GM18508 (cell line): Measurements from ENCODE around the gene MRPL17.
"Not testable (repeated sequence)": the region's sequence is repeated elsewhere in the genome, so short reads cannot be mapped to it uniquely, and the experiment has no call there.

Experiments used
- ATAC-seq: cut with Tn5 transposase; IDR thresholded peaks from one replicate; pipeline ENCODE4 v1.9.1; 2021; ENCODE audit warnings: moderate number of reproducible peaks; ENCODE audit not compliant: insufficient read depth, unreplicated experiment

Gene MRPL17

DNA sequence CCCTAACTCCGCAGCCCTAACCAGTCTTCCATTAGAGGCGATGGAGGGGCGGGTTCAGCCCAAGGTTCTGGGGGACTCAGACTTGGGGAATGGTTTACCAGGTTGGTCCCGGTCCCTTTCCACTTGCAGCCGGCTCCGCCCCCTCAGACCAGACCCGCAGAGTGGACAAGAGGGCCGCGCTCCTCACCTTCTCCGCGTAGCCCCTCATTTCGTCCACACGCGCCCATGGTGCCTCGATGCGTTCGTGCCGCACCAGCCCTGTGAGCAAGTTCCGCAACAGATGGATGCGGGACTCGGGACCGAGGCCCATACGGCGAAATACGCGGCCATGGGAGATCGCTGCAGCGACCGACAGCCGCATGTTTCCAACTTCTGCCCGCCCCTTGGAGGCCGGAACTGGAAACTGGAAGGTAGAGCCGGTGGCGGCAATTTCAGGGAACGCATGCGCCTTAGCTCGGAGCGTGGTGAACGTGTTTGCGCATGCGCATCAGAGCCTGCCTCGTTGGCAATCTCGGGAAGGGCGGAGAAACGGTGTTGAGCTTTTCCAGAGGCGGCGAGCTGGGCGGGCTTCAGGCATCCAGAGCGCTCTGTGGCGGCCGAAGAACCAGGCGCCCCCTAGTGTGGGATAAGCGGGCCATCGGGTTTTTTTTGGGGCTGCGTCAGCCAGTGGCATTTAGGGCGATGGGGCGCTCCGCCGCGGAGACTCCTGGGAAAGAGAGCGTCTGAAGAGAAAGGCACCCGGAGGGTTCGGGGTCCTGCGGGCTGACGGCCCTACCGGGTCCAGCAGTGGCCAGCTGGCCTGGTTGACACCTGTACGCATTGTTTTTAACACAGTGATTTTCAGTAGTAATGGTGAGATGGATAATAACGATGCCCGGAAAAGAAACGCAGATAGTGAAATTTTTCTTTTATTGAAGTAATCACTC, at the start of gene MRPL17:
Gene MRPL17, minus strand, starts transcription at position 405 of the 926 bp plus-strand sequence. Its CDS starts 44 bp downstream, at position 361.
- peak; percentile 82 for ATAC-seq

DNA sequence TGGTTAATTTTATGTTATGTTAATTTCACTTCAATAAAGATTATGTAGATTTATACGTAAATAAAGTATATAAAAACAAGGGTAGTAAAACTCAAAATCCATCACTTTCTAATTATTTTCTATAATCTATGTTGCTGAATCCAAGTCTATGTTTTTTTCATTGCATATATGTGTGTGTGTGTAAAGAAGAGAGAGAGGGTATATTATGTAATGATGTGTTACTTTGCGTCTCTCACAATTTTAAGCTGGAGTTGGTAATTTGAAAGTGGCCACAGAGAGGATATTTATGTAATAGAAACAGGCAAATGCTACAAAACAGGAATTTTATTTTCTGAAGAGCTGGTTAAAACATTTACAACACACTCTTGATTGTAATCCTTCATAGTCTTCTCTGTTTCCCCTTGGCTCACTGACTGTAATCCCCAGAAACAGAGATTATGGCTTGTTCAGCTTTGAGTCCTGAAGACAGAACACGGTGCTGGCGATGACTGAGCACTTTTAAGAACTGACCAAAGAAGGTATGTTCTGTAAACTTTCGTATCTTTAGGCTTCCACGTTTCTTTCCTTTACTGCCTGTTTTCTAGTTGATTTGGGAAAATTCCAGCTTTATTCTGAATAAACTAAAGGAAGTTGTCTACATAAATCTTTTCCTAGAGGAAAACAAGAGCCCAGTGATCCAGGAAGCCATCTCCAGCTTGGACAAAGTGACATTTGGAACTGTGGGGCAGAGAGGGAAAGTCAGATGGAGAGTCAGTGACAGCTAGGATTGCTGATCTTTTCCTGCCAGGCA, 45.0 kb upstream of the MRPL17 start:
- no peak for ATAC-seq

DNA sequence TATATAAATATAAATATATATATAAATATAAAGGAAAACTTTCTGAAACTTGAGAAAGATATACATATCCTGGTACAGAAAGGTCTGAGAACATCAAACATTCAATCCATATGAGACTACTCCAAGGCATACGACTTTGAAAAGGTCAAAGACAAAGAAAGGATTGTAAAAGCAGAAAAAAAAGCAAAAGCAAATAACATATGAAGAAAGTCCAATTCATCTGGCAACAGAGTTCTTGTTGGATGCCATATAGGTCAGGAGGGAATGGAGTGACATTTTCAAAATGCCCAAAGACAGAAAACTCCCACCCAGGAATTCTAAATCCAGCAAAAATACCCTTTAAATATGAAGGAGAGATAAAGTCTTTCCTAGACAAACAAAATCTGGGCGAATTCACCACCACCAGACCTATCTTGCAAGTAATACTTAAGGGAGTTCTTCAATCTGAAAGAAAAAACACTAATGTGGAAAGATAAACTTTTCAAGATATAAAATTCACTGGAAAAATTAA, 42.3 kb upstream of the MRPL17 start:
- ATAC-seq, result no peak

DNA sequence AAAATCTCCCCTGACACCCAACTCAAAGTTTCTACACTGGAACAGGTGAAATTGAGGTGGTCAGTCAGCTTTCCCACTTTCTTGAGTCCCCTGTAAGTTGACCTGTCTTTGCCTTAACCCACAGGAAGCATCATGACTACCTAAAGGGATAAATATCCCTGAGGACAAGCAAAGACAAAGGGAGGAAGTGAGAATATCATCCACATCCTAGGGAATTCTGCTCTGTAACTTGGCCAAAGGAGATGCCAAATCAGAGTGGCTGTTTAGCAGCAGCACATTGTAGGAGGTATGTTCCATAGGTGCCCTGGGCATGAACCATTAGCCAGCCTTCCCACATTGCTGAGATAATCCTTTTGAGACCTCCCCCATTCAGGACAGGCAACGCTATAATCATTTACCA, 40.9 kb upstream of the MRPL17 start:
- no peak for ATAC-seq

DNA sequence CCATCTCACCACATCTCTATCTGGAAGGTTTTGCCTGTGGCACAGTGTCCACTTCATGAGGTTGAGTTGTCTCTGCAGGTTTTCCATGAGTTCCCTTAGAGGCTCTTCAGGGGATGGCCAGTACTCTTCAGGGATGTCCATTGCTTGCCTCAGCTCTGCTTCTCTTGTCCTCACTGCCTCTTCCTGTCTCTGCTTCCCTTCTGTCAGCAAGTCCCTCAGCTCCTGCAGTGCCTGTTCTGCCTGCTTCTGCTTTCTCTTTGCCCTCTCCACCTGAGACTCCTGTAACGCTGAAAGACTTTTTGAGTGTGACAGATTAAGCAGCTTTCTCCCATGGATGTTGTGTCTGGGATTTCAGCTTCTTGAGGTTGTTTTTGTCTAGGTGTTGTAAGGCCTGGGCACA, 38.2 kb upstream of the MRPL17 start:
- ATAC-seq, result no peak

DNA sequence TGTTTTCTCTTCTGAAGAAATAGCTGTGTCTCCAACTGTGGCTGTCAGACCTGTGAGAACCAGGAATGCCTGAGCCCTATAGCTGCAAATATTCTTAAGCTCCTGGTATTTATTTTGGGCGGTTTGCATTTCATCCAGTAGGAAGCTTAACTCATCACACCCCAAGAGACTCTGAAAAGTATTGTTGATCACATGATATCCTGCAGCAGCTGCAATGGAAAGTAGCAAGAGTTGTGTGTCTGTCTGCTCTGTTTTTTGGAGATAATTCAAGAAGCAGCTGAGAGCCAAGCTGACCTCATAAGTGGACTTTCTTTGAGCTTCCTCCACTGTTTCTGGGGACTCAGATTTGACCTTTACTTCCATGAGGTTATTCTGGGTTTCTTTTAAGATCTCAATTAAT, 36.4 kb upstream of the MRPL17 start:
- no peak for ATAC-seq

DNA sequence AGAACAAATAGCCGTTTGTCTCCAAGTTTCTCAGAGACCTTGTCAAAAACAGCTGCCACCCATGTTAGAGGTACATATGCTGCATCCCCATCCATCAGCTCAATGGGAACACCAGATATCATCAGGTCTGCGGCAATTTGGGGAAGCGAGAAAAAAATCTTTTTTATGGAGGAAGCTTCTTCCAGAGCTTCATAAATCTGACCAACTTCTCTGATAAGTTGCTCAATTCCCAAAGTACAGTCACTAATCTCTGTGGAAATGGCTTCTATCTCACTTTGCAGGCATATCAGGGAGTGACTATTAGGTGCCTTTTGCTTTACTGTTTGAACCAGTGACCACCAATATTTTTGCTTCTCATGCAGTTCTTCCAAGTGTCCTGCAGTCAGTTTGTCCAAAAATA, 34.3 kb upstream of the MRPL17 start:
- ATAC-seq, result no peak

DNA sequence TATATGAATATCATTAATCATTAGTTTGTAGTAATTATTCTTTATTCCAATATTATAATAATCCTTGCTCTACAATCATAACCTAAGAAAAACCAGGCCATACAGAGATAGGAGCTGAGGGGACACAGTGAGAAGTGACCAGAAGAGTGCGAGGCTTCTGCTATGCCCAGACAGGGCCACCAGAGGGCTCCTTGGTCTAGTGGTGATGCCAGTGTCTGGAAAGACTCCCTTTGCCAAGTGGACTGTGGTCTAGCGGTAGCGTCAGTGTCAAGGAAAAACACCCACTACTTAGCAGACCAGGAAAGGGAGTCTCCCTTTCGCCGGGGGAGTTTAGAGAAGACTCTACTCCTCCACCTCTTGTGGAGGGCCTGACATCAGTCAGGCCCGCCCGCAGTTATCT, 28.4 kb upstream of the MRPL17 start:
- not testable (repeated sequence) for ATAC-seq

DNA sequence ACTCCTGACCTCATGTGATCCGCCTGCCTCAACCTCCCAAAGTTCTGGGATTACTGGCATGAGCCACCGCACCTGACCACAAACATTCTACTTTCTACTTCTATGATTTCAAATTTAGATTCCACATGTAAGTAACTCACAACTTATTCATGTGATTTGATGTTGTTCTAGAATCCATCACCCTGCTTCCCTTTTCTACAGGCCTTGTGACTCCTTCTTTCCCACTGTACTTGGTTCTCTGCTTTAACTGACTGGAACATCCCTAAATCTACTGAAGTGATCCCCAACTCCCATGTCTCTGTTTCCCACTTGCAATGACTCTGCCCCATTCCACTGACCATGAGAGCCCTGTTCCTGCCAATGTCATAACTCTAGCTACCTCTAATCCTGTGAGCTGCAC, 25.7 kb upstream of the MRPL17 start:
- ATAC-seq, result no peak

DNA sequence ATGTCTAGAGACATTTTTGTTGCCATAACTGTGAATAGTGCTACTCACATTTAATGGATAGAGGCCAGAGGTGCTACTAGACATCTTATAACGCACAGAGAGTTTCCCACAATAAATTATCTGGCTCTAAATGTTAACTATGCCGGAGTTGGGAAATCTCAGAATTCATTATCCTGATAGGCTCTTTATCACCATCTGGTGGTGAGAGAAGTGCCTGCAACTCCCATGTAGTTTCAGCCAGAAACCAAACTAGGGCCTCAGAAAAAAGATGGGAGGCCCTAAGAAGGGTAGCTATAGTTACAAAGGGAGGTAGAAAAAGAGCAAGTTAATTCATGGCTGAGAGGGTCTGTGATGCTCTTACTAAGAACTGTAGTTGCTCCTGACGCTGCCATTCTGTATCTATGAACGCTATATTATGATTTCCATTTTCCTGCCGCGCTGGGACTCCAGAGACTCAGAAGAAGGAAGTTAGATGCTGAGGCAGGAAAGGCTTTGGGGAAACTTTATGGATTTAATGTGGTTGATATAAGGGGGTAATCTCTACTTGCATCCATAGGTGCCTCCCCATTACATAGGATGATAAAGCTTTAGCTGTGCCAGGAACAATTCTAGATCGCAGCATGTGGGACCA, 22.9 kb upstream of the MRPL17 start:
- ATAC-seq, result no peak

DNA sequence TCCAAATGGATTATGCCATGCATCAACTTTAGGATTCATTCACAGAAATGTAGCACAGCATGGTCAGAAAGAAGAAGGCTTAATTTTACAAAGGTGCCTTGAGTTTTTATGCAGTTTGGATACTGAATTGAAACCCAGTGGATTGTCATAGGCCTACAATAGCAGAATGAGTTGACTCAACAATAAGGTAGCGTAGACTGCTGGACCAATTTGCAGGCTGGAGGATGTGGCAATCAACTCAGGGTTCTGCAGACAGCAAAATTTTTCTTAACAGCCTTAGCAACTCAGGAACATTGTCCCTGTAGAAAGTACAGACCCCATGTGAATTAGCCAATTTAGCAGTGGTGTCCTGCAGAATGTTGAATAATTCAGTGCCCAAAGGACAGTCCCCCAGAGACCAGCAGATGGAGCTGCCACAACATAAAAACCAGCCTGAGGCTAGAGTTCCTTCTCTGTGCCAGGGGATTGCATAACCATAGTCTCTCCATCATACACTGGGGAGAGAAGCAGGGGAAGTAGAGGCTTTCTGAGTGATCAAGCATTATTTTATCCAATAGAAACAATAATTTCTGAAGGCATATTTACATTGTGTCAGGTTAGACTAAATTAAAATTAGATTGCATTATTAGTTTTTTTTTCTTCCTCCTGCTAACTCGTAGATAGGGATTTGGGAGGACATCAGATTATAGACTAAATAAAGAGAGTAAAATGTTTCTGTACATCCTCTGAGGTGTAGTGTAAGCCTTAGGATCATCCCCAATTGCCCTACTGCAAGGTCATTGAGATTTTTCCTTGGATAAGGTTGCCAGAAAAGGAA, 20.3 kb upstream of the MRPL17 start:
- ATAC-seq, result no peak

DNA sequence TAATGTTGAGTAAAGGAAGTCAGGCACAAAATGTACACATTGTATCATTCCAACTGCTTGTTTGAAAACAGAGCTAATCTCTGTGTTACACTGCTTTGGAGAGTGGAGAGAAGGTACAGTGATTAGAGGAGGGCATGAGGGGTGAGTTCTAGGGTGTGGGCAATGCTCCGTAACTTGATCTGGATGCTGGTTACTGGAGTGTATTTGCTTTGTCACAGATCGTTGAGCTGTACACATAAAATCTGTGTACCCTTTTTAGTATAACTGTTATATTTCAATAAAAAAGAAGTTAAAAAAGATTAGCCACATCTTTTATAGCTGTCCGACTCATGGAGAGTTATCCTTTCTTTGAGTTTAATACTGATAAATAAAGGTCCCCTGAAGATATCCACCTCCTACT, 18.8 kb upstream of the MRPL17 start:
- not testable (repeated sequence) for ATAC-seq

DNA sequence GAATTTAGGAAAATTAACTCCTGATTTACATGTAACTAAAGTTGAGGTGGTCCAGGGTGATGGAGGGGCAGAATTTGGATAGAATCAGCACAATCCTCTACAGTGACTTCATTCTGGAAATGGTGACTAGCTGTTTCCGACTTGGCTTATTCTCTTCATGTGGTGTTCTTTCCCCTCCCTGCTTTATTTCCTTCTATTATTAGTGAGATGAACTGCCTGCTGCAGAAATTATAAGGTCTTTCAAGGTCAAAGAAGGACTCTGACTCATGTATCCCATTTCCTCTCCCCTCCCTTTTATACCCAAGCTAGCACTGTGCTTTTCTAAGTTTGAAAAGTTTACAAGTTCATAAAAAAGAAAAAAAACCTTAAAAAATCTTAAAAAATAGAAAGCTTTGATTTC, 12.2 kb upstream of the MRPL17 start:
- no peak for ATAC-seq

DNA sequence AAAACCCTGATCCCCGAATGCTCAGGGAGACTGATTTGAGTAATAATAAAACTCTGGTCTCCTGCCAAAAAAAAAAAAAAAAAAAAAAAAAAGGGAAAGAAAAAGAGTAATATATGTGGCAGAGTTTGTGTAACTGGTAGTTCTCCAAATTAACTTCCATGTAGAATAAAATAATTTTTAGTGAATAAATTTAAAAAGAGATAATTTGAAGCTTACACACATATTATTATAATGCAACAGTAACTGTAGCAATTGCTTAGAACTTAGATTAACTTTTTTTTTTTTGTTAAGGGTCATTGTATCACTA, 11.0 kb upstream of the MRPL17 start:
- ATAC-seq, result no peak

DNA sequence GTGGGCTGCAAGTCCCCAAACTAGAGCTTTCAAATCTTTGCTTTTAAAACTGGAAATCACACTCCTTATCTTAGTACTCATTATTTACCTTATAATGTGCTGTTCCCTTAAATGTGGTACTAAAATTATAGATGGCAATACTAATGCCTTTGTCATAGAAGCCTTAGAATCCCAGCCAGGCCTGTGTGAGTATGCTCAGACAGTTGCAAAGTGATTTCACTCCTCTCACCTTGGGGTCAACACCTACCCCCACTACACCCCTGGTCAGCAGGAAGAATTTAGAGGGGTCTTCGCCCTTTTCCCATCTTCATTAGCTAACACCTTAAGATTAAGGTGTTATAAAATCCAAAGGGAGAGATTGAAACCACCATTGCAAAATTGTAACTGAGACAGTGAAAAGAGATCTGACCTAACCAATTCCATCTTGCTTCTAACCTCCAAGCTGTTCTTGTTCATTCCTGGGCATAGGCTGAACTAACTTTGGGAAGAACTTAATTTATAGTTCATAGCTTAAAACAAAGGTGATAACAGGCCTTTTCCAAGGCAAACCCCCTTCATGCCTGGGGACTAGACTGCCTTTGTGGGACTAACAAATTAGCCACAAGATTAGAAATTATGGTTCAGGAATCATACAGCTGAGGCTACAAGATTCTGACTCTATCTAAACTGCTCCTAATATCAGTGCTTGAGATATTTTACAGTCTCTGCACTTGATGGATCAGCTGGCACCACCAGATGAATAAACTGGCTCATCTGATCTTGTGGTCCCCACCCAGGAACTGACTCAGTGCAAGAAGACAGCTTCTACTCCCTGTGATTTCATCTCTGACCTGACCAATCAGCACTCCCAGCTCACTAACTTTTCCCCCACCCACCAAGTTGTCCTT, 10.4 kb upstream of the MRPL17 start:
- no peak for ATAC-seq

DNA sequence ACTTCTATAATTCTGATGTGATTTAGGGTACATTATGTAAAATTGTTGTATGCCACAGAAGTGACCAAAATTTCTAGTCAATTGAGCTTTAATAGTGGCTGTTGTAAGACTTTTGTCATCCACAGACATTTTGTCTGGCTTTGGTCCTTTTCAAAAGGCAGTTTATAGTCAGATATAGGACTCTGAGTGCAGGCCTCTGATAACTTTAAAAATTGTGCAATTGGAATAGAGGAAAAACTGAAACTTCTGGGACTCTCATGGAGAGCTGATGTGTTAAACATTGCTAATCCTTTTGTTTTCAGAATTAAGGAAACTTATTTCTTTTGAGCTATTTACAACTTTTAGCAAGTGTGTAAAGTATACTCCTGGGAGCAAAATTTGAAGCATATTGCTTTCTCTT, 9.0 kb upstream of the MRPL17 start:
- no peak for ATAC-seq

DNA sequence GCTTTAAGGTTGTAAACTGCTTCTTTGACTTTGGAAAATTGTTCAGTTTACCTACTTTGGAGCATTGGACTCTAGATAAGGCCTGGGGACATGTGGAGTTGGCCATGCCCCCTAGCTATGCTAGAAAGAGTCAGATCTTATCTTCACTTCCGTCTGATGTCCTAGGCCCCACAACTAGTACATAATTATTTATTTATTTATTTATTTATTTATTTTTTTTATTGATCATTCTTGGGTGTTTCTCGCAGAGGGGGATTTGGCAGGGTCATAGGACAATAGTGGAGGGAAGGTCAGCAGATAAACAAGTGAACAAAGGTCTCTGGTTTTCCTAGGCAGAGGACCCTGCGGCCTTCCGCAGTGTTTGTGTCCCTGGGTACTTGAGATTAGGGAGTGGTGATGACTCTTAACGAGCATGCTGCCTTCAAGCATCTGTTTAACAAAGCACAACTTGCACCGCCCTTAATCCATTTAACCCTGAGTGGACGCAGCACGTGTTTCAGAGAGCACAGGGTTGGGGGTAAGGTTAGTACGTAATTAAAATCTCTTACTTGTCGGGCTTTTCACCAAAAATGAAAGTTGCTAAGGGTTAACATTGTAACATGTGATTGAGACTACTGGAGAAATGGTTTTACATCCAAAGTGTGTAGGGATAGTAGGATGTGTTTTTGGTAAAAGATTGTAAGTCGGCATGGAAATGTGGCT, 7.4 kb upstream of the MRPL17 start:
- ATAC-seq, result not testable (repeated sequence)

DNA sequence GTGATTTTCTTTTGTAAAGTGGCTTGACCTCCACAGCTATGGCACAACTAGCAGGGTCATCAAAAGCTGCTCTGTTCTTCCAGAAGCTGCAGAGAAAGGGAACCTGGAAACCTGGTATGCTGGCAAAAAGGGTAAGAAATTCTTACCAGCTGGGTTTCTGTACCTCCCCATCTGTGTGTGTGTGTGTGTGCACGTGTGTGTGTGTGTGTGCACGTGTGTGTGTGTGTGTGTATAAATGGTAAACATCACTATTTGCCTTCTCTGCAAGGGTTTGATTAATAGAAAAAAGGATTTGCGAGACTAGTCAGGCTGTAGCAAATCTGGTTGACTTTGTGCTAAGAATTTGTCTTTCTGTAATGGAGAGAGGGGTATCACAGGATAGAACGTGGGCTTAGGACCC, 4.7 kb upstream of the MRPL17 start:
- ATAC-seq, result no peak

DNA sequence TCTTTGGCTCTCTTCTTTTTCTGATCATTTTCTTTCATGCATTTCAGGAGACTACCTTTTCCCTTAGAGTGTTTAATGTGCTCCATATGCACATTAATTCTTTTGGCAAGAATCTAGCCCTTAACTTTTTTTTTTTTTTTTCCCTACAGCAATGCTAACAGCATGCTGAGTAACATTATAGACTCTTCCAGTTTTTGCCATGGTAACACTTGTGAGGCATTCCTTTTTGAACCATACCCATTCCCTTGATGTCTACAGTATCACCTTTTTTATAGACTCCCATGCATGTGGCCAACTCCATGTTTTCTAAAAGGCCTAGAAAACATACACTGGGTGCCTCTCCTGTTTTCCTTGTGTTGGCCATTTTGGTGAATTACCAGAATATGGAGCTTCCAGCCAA, 2.9 kb upstream of the MRPL17 start:
- ATAC-seq, result no peak
